NCI-H1417 treated with DMSO at 0.1 percent for 48 hours (cell line): ENCODE measurements around the gene EEF1A2.
"Not testable (repeated sequence)": the region's sequence is repeated elsewhere in the genome, so short reads cannot be mapped to it uniquely, and the experiment has no call there.

Experiments
- DNase-seq: peaks from one replicate; lab custom pipeline; 2025; lab: John Stamatoyannopoulos, UW

The EEF1A2 gene

DNA sequence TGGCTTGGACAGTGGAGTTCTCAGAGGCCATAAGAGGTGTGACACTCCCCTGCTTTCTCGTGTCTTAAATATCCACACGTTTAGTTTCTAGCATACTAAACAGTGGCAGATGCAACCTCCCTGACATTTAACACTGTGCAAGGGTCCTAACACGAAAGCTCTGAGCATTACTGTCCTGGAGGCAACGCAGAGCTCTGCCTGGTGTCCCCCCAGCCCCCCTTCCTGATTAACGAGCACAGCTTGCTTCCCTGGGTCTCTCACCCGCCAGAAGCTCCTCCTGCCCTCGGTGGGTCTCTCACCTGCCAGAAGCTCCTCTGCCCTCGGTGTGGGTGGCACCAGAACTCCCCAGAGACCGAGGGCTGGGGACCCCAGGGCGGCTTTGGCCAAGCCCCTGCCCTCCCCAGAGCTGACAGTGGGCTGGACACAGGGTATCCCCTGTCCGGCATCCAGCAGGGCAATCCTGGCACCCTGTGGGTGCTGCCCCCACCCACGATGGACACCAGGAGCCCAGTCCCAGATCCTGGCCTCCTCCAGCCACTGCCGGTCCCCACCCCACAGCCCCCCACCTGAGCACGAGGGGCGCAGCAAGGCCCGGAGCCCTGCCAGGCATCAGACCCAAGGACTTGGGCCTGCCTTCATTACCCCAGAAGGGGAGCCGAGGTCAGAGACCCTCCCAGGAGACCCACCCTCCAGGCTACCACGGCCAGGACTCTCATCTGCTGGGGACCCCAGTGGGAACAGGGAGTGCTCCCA, 14.1 kb downstream of the EEF1A2 start:
- DNase-seq: no peak

DNA sequence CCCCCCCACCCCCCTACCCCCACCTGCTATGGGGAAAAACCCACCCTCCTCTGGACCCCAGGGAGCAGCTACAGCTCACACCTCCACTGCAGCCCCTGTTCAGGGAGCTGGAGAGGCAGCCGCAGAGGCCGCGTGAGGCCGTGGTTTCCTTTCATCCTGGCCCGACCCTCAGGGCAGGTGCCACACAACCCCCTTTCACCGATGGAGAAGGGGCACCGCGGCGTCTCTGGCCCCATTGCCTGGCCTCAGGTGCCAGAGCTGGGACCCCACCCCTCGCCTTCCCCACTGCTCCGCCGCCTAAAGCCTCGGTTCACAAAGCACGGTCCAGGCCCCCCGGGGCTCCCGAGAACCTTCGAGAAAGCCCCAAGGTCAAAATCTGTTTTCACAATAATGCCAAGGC, 14.6 kb downstream of the EEF1A2 start:
- DNase-seq: no peak

DNA sequence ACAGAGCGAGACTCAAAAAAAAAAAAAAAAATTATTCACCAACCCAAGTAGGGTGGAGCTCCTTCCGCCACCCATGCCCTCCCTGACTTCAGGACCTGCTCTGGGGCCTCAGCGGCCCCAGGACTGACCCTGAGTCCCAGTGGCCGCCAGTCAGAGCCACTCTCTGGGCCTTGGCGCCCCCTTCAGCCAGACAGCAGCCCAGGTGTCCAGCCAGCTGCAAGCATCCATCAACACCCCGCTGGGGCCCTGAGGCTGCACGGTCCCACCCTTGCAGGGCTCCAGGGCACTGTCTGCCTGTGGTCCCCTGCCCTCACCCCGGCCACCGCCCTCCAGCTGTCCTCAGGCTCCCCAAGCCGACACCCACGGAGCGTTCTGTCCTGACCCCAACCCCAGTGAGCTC, 15.0 kb downstream of the EEF1A2 start:
- no peak for DNase-seq

DNA sequence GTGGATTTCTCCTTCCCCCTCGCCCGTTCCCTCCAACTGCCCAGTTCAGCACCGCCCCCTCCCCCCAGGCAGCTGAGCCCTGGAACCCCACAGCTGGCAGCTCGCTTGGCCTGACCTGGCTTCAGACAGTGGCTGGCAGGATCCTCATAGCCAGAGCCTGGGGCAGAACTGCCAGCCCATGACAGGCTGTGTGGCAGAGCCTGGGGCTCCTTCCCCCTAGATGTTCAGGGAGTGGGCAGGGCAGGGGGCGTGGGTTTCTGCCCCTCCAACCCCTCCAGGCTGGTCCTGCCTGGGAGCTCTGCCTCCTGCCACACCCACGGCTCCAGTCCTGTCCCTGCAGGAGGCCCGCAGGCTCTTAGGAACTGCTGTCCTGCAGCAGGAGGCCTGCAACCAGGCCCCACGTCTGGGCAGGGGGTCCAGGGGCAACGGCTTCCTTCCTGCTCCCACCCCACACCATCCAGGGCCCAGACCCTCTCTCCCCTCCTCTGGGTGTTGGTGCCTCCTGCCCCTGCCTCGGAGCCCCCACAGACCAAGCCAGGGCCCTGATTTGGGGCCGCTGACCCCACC, 16.8 kb downstream of the EEF1A2 start:
- DNase-seq: no peak

DNA sequence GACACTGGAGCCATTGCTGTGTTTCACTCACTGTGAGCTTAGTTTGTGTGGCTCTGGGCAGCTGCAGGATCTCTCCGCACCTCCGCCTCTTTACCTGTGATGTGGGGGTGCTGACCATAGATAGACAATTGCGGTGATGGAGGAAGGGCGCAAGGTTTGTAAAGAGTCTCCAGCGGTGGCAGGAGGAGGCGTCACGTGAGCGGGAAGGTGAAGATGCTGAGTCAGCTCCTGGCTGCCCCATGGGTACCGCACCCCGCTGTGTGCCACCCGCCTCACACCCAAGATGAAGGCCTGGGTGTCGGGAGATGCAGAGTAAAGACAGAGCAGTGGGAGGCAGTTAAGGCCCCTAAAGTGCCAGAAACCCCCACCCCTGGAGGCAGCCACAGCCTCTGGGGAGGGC, 17.4 kb downstream of the EEF1A2 start:
- DNase-seq: no peak

DNA sequence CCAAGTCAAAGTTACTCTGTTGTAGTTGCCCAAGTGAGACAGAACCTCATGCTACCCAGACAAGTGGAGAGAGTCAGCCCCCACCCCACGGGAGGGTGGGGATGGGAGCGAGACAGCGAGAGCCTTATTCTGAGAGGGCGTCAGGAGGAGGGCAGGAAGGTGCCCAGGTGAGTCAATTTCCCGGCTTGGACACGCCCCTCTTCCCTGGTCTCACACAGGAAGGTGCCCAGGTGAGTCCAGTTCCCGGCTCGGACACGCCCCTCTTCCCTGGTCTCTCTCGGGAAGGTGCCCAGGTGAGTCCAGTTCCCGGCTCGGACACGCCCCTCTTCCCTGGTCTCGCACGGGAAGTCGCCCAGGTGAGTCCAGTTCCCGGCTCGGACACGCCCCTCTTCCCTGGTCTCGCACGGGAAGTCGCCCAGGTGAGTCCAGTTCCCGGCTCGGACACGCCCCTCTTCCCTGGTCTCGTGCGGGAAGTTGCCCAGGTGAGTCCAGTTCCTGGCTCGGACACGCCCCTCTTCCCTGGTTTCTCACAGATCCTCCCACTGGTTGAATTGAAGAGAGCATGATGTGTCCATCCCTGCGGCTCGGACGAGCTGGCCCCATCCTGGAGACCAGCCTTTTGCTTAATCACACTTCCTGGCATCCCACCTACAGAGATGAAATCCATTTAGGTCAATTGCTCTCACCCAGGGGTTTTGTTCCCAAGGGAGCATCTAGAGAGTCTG, 19.0 kb downstream of the EEF1A2 start:
- DNase-seq: not testable (repeated sequence)

DNA sequence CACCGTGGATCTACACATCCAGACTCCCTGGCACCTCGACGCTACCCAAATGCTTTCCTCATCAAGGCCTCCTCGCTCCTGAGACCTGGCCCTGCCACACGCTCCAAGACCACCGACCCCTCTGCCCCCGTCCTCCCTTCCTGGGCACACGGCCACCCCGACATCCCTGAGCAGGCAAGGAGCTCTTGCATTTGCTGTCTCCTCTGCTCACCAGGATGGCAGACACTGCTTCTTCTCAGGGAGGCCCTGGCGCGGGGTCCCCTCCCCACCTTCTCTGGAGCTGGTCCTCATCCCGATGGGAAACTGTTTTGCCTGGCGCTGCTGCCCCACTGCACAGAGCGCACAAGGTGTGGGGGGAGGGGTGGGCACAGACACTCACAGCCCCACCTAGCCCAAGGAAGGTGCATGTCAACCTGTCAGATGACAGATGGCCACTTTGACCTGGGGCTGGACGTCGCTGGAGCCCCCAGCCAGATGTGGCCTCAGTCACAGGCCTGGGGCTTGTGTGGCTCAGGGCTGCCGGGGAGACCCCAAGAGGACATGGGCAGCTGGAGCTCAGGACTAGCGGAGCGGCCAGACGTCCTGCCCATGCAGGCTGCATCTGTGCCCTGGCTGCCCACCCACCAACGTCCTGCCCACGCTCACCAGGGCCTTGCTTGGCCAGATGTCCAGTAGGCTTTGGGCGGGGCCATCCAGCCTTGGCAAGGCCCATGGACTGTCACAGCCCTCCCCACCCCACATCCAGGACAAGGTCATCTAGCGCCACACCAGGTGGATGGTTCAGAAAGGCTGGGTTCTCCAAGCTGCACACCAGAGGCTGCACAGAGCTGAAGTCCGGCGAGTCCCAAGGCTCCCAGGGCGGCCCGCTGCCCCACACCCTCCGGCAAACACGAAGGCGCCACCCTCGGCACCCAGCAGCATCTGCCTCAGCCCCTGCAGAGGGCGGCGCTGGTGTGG, 20.3 kb downstream of the EEF1A2 start:
- DNase-seq: no peak

DNA sequence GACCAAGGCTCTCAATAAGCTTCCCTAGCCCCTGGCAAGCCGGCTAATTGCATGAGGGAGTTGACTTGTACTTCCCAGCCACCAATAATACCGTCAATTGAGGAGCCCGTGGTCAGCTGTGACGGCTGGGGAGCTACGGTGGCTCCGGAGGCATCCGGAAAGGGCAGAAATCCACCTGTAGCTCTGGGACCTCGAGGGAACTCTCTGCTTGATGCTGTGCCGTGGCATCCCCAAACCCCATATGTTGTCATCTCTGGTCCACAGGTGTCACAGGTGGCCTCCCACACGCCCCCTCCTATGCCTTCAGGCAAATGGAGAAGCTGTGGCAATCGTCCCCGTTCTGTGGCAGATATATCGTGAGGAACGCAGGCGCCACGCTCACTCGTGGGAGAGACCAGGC, 20.9 kb downstream of the EEF1A2 start:
- DNase-seq: no peak

DNA sequence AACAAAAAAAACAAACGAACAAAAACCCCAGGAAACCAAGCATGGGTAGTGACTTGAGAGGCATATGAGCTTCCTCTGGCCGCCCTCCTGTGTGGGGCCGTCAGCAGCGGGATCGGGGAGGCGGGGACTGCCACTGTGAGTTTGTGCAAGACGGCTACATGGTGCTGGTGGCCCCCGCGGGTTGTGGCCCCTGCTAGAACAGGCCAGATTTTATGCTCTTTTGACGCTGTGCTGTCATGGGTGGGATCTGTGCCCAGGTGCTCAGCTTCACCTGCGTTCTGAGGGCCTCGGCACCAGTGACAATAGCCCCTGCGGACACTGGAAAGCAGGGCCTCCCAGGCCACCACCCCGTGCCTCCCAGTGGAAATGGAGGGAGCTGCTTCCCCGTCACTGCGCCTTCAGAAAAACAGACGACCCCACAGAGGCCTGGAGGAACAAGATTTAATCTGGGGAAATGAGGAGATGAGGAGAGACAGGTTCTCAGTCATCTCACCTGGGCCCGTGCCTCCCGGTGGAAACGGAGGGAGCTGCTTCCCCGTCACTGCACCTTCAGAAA, 21.7 kb downstream of the EEF1A2 start:
- DNase-seq: no peak

DNA sequence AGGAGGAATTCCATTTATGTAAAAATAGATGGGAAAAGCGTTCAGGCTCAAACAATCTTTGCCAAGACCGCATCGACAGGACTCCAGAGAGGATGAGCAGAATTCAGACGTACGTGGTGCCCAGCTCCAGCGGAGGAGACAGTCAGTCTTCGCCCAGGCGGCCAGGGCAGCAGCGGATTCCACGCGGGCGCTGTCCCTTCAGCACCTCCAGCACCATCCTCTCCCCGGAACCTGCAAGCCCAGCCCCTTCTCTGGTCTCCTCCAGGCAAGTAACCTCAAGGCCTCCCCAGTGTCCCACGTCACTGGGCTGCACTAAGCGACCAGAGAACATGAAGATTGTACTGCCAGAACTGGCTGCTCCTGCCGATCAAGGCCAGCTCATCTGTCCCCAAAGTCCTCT, 23.7 kb downstream of the EEF1A2 start:
- no peak for DNase-seq

DNA sequence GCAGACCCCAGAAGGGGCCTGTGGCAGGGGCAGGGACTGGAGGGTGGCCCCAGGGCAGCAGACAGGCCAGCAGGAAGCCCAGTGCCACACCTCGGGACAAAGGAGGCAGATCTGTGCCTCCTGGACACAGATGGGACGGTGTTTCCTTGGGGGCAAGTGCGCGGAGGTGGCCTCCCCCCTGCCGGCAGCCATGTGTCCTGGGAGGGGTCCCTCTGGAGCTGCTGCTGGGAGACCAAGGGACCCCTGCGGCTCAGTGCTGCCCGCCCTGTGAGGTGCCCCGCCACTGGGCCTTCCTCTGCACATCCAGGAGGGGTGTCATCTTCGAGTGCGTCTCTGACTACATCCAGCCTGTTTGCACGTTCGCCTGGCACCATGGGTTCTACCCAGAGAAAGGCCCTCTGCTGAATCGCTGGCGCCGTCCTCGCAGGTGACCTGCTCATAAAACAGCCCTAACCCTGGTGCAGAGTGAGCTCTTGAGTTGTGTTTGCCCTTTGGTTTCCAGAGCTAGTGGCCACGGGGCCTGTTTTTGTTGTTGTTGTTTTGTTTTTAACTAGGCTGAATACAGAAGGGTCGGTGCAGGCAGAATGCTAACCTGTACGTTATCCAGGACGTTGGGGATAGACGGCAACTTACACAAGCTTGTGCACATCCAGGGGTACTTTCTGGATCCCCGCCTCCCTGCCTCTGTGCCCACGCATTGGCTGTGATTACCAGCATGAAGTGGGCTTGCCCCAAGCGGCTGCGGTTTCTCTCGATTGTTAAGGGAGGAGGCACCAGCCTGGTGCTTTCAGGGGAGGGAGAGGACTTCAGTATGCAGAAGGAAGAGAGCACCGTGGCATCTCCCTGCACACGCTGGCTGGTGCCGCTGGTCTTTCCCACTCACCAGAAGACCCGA, 25.1 kb downstream of the EEF1A2 start:
- no peak for DNase-seq

DNA sequence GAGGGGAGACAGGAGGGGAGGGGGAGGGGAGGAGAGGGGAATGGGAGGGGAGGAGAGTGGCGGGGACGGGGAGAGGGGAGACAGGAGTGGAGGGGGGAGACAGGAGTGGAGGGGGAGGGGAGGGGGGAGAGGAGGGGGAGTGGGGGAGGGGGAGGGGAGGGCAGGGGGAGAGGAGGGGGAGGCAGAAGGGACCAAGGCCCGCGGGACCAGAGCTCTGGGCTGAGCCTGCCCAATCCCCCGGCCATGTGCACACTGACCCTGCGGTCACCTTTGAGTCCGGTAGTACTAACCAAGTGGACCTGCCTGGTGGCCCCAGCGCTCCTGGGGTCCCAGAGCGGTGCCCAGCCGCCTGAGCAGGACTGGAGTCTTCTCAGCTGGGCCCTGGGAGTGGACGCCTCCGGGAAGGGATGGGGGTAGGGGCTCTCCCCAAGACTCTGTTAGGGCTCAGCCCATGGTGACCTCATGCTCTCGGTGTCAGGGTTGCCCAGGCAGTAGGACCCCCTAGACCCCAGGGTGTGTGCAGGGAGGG, 26.0 kb downstream of the EEF1A2 start:
- no peak for DNase-seq

DNA sequence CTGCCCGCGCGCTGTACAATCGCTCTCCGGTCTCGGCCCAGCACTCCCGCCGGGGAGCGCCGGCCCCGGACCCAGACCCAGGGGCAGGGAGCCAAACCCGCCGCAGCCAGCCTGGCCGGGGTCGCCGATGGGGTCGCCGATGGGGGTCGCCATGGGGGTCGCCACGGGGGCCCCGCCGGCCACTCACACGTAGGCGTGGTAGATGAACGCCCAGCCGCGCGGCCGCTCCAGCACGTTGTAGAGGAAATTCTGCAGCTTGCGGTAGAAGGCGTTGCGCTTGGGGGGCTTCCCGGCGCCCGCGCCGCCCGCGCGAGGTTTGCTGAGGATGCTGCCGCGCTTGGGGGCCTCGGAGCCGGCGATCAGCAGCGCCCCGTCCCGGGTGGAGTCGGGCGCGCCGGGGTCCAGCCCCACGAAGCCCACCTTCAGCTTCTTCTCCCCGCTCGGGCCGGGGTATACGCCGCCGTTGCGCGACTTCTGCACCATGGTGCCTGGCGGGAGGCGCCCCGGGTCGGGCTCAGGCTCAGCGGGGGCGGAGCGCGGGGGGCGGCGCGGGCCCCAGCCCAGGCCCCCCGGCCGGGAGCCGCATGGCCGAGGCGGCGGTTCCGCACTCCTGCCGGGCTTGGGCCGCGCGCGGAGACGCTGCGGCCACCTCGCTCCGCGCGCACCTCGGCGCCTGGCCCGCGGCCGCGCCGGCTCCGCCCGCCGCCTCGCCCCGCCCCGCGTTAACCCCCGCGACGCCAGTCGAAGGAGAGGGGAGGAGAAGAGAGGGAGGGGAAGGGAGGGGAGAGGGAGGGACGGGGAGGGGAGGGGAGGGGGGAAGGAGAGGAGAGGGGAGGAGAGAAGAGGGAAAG, 26.7 kb downstream of the EEF1A2 start, which contains the start of gene KCNQ2:
Gene KCNQ2, minus strand, starts transcription at position 675 of the 851 bp plus-strand sequence. Its CDS starts 192 bp downstream, at position 483.
- no peak for DNase-seq

DNA sequence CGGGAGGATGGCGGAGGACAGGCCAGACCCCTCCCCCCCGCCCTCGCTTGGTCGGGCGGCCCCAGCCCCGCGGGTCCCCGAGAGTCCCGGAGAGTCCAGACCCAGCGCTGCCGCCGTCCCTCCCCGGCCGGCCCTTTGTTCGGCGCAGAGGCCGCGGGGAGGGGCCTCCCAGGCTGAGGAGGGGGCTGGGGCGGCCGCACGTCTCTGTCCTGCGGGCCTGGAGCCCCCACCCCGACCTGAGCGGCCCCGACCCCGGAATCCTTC, 27.2 kb downstream of the EEF1A2 start:
- no peak for DNase-seq

DNA sequence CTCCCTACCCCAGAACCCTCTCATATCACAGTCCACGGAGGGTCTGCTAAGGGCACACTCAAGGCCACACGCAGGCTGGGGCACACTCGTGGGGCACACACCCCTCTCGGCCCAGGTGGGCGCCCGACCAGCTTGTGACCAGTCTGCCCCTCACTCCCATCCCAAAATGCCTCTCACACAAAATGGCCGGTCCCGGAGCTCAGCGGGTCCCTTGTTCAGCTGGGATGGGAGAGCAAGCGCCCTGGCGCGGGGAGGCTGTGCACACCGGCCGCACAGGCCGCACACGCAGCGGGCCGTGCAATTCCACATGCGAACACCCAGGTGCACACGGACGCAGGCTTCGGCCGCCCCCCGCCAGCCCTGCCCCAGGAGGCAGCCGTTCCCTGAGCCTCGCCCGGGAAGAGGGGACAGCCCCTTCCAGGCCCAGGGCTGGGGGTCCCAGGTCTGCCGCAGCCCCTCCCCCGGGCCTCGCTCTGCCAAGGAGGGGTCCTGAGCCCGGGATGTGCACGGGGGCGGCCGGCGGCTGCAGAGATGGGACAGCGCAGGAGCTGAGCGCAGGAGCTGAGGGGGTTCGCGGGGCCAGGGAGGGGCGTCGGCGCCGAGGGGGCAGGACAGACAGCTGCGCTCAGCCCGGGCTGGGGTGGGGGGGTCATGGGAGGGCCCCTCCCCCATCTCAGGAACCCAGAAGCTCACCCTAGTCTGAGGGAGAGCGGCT, 27.7 kb downstream of the EEF1A2 start:
- no peak for DNase-seq

DNA sequence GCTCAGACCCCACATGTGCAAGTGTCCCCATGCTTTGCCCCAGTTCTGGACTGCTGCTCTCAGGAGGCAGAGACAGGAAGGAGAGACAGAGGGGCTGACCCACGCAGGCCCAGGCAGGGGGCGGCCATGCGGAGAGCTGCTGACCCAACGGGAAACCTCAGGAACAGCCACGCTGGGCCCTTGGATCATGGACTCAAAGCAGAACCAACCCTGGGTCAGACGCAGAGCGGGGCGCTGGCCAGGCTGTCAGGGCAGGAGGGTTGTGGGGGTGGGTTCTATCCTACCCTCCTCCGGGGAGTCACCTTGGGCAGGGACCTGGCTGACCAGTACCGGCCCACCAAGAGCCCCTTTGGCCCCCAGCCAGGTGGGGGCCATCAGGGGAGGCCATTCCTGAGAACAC, 28.5 kb downstream of the EEF1A2 start:
- DNase-seq: no peak

DNA sequence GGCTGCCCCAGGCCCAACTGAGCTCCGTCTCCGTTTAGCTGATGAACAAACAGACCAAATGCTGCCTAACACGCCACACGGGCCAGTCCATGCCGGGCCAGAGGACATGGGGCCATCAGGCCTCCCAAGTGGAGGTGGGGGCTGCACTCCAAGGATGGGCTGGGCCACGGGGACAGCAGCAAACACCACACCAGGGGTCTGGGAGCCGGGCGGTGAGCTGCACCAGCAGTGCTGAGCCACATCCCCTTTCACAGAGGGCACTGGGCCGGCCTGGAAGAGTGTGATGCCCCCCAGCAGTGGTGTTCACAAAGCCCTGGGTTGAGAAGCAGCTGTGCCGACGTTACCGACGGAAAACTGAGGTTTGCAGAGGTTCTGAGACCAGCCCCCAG, 29.2 kb downstream of the EEF1A2 start:
- no peak for DNase-seq

DNA sequence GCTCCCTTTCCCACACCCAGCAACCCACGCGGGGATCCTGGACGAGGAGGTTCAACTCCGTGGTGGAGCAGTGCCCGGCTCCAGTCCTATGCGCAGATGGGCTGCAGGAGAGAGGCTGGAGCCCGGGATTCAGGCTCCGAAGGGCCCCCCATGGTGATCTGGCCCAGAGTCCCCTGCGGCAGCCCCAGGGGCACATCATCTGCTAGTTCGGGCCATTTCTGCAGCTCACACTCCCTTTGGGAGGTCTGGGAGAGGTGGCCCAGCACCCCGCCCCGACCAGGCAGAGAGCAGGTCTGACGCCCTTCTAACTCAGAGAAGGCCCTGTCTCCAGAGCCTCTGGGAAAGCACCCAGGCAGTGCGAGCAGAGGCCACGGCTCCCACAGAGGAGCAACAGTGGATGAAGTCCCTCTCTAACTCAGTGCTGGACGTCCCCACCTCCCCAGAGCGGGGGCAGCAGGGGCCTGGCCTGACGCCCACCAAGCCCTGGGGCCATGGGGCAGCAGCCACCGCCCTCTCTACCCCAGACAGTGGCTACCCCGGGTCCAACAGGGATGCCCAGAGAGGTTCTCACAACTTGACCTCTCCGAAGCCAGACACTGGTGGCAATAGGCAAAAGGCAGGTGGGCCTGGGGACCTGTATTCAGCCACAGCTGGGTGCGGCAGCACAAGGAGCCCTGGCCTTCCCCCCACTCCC, 29.7 kb downstream of the EEF1A2 start:
- no peak for DNase-seq

DNA sequence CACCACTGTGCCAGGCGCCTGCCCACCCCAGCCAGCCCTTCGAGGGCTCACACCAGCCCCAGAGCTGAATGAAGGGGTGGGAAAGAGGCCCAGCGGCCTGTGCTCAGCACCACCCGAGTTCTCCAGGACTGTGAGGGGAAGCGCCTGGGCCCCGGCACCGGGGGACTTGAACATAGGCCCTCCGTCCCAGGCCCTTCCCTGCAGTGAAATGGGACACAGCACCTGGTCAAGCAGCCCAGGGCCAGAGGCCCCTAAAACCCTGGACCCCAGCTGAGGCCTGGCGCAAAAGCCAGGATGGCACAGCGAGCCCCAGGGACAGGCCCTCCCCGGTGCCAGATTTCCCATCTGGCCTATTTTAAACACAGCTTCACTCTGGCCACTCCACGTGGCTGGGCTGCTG, 30.5 kb downstream of the EEF1A2 start:
- DNase-seq: no peak
